Smooth muscle cell (in vitro differentiated cells): ENCODE measurements around the gene ADM. TPM values are rescaled to one million over a fixed set of nuclear protein-coding genes. Genes with fewer than 3 reads are reported as not detected.
A peak's percentile ranks its signal among the peaks of the same experiment; 100 is the strongest.

Experiments
- DNase-seq: peaks from one replicate; lab custom pipeline; 2025; ENCODE audit not compliant: unreplicated experiment; lab: John Stamatoyannopoulos, UW
- H2AFZ ChIP-seq: fragments of 200-600 bp; sonication (generic); 2 replicates; pipeline ENCODE4 v1.6.0; 2016; ENCODE audit warnings: antibody characterized with exemption, low read depth, mild to moderate bottlenecking
- H3F3A ChIP-seq: fragments of 200-600 bp; sonication (generic); 2 replicates; pipeline ENCODE4 v1.6.0; 2017; ENCODE audit warnings: antibody characterized with exemption, low read depth
- H3K27ac ChIP-seq: fragments of 200-600 bp; sonication (generic); 2 replicates; pipeline ENCODE4 v1.5.1; 2016; ENCODE audit warnings: low read depth, mild to moderate bottlenecking
- H3K27me3 ChIP-seq: fragments of 200-600 bp; sonication (generic); 2 replicates; pipeline ENCODE4 v1.6.1; 2016; ENCODE audit warnings: low read depth, mild to moderate bottlenecking
- H3K36me3 ChIP-seq: fragments of 200-600 bp; sonication (generic); 2 replicates; pipeline ENCODE4 v1.5.1; 2016; ENCODE audit warnings: low read depth
- H3K4me1 ChIP-seq: fragments of 200-600 bp; sonication (generic); 2 replicates; pipeline ENCODE4 v1.5.1; 2016; ENCODE audit warnings: low read depth
- H3K4me2 ChIP-seq: fragments of 200-600 bp; sonication (generic); 2 replicates; pipeline ENCODE4 v1.6.0; 2016; ENCODE audit warnings: mild to moderate bottlenecking
- H3K4me3 ChIP-seq: fragments of 200-600 bp; sonication (generic); 2 replicates; pipeline ENCODE4 v1.5.1; 2016; ENCODE audit warnings: mild to moderate bottlenecking
- H3K79me2 ChIP-seq: fragments of 200-600 bp; sonication (generic); 2 replicates; pipeline ENCODE4 v1.6.0; 2016; ENCODE audit warnings: low read depth, mild to moderate bottlenecking
- H3K9ac ChIP-seq: fragments of 200-600 bp; sonication (generic); 2 replicates; pipeline ENCODE4 v1.6.0; 2016; ENCODE audit warnings: low read depth
- H3K9me3 ChIP-seq: fragments of 200-600 bp; sonication (generic); replicated peaks from 2 replicates; pipeline ENCODE4 v1.5.1; 2016; ENCODE audit warnings: low read depth
- H4K20me1 ChIP-seq: fragments of 200-600 bp; sonication (generic); 2 replicates; pipeline ENCODE4 v1.6.0; 2016; ENCODE audit warnings: low read depth
- WGBS: methylation state at CpG from one replicate; pipeline ENCODE4 v1.1.7; 2016; ENCODE audit warnings: low lambda C conversion rate; 5-methylcytosine and 5-hydroxymethylcytosine counted together
- polyA plus RNA-seq: library from polyadenylated mRNA; unstranded; fragments of >200 nt; fragmentation: Nextera tagmentation; extraction: Ambion mirVana; gene quantifications from 2 replicates; pipeline ENCODE4 v1.2.1, GENCODE V29; 2016
- total RNA-seq: library from RNA; depleted of rRNA; stranded (reverse); fragments of >200 nt; gene quantifications from 2 replicates; pipeline ENCODE4 v1.2.3, GENCODE V29; 2014
- TF ChIP-seq, protein P1 (sequence below): fragments of 200-600 bp; sonication (generic); IDR thresholded peaks from 2 replicates; pipeline ENCODE4 v1.5.1; 2017; ENCODE audit warnings: borderline replicate concordance, mild to moderate bottlenecking, antibody characterized with exemption; ENCODE audit not compliant: insufficient read depth, poor library complexity, severe bottlenecking

Gene ADM
- total and polyA plus RNA-seq, 2 experiments from 2014 or later = 47.6 to 53.0 TPM

GRCh38 chr11:10317151-10317755, 12.4 kb downstream of the ADM start:
- TF ChIP-seq, protein P1, sequence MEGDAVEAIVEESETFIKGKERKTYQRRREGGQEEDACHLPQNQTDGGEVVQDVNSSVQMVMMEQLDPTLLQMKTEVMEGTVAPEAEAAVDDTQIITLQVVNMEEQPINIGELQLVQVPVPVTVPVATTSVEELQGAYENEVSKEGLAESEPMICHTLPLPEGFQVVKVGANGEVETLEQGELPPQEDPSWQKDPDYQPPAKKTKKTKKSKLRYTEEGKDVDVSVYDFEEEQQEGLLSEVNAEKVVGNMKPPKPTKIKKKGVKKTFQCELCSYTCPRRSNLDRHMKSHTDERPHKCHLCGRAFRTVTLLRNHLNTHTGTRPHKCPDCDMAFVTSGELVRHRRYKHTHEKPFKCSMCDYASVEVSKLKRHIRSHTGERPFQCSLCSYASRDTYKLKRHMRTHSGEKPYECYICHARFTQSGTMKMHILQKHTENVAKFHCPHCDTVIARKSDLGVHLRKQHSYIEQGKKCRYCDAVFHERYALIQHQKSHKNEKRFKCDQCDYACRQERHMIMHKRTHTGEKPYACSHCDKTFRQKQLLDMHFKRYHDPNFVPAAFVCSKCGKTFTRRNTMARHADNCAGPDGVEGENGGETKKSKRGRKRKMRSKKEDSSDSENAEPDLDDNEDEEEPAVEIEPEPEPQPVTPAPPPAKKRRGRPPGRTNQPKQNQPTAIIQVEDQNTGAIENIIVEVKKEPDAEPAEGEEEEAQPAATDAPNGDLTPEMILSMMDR = no peak
- Histone ChIP-seq H3K4me2 (no peak overlapping the region), H3K27me3 (no peaks in the 10 kb centered on the region), H2AFZ (peak overlapping the region; percentile 72), H3K9me3 (no peaks in the 10 kb centered on the region), H3K4me3 (no peak overlapping the region), H3K9ac (no peak overlapping the region), H3K36me3 (no peaks in the 10 kb centered on the region), H3K27ac (no peak overlapping the region), H3K4me1 (peaks cover 25% of the 10 kb centered on the region), H4K20me1 (no peaks in the 10 kb centered on the region), H3K79me2 (no peaks in the 10 kb centered on the region), H3F3A (no peaks in the 10 kb centered on the region)
- 91% methylated on average over 4 of the region's 4 CpGs for WGBS
- DNase-seq = no peak

DNA sequence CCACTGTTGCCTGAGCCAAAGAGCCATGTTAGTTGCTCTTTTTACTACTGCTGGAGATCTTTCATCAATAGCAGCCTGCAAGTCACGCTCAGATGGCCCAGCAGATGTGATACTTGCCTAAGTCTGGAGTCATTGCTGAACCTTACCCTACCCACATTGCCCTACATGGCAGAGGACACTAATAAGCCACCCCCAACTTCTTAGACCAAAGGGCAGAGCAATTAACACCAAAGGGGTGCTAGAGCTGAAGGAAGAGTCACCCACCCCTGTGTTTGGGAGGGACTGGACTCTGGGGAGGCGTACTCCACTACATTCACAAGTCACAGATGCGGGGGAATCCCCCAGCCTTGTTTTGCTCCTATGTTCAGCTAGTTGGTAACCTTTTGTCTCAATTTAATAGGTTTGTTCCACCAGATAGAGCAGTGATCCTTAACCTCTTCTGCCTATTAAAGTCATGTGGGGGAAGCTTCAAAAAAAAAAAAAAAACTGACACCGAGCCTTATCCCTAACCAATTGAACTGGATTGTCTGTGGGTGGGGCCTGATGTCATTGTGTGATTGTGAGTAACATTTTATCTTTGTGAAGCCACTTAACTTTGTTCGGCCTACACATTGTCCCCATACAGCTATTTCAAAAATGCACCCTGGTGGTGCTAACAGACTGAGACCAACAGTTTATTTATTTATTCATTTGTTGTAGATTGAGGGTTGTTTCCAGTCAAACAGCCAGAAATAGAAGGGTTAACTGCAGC, 13.1 kb downstream of the ADM start:
- Histone ChIP-seq H3K27me3 (no peaks in the 10 kb centered on the region), H3K79me2 (no peaks in the 10 kb centered on the region), H3K9ac (no peak overlapping the region), H3K36me3 (no peaks in the 10 kb centered on the region), H3K4me3 (no peak overlapping the region), H3K9me3 (no peaks in the 10 kb centered on the region), H4K20me1 (no peaks in the 10 kb centered on the region), H3K4me2 (no peak overlapping the region), H2AFZ (no peak overlapping the region), H3K4me1 (peaks cover 31% of the 10 kb centered on the region), H3F3A (no peaks in the 10 kb centered on the region), H3K27ac (no peak overlapping the region)
- DNase-seq = no peak
- WGBS = 88% methylated on average over 5 of the region's 5 CpGs
- TF ChIP-seq, protein P1 = no peak

DNA sequence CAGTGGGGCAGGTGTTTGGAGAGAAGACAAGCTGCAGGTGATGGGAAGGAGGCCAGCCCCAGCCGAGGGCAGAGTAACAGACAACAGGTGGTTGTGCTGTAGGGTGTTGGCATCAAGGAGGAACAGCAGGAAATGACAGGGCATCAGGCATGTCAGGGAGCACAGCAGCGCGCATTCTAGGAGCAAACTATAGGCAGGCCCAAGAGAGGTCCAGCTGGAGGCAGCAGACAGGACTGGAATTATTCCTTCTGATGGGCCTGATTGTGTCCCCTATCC, 13.6 kb downstream of the ADM start:
- Histone ChIP-seq H3K27me3 (no peaks in the 10 kb centered on the region), H3F3A (no peaks in the 10 kb centered on the region), H3K79me2 (no peaks in the 10 kb centered on the region), H3K4me3 (no peak overlapping the region), H2AFZ (no peak overlapping the region), H3K9me3 (no peaks in the 10 kb centered on the region), H4K20me1 (no peaks in the 10 kb centered on the region), H3K4me2 (no peak overlapping the region), H3K27ac (no peak overlapping the region), H3K9ac (no peak overlapping the region), H3K36me3 (no peaks in the 10 kb centered on the region), H3K4me1 (peaks cover 35% of the 10 kb centered on the region)
- TF ChIP-seq, protein P1 = no peak
- DNase-seq = no peak
- WGBS = 96% methylated on average over 3 of the region's 3 CpGs
